ENCODE data around the gene FAM221A. TPM values are rescaled to one million over a fixed set of nuclear protein-coding genes. Genes with fewer than 3 reads are reported as not detected.

The FAM221A gene
- polyA plus RNA-seq, 1 donor from 2014 or later = 11.3 TPM

- Histone ChIP-seq H3K27ac (ENCODE audit: low read length) (no peak overlapping the region), H4K20me1 (ENCODE audit: insufficient read depth) (no peaks in the 10 kb centered on the region), H2AFZ (ENCODE audit: low read depth, low read length) (no peak overlapping the region), H3K36me3 (ENCODE audit: insufficient read depth, low read length) (no peaks in the 10 kb centered on the region), H3K4me2 (ENCODE audit: low read length) (no peak overlapping the region), H3K9ac (ENCODE audit: low read length) (no peak overlapping the region), H3K4me3 (ENCODE audit: low read length) (no peak overlapping the region), H3K9me2 (ENCODE audit: insufficient read depth, low read length) (no peaks in the 10 kb centered on the region), H3K27me3 (ENCODE audit: insufficient read depth, low read depth, low read length) (no peaks in the 10 kb centered on the region), H3F3A (ENCODE audit: insufficient read depth, low read length, poor library complexity, severe bottlenecking) (no peaks in the 10 kb centered on the region), H3K9me3 (ENCODE audit: low read length) (no peaks in the 10 kb centered on the region), H3K79me2 (replicated peaks; ENCODE audit: insufficient read depth, low read length) (no peaks in the 10 kb centered on the region)
- TF ChIP-seq POLR2AphosphoS5 (IDR thresholded peaks at IDR 0.05) = no peak
- no peak for TF ChIP-seq SMC3 (conservative IDR thresholded peaks at IDR 0.05; ENCODE audit: poor library complexity)
- no peak for TF ChIP-seq RAD21 (conservative IDR thresholded peaks at IDR 0.05)
- no peak for TF ChIP-seq EP300 (conservative IDR thresholded peaks at IDR 0.05; ENCODE audit: poor library complexity, severe bottlenecking)
- TF ChIP-seq CTCF (IDR thresholded peaks at IDR 0.05; ENCODE audit: poor library complexity, severe bottlenecking) = no peak
- no peak for TF ChIP-seq TAF1 (IDR thresholded peaks at IDR 0.05; ENCODE audit: low read depth)
- TF ChIP-seq, protein P1, sequence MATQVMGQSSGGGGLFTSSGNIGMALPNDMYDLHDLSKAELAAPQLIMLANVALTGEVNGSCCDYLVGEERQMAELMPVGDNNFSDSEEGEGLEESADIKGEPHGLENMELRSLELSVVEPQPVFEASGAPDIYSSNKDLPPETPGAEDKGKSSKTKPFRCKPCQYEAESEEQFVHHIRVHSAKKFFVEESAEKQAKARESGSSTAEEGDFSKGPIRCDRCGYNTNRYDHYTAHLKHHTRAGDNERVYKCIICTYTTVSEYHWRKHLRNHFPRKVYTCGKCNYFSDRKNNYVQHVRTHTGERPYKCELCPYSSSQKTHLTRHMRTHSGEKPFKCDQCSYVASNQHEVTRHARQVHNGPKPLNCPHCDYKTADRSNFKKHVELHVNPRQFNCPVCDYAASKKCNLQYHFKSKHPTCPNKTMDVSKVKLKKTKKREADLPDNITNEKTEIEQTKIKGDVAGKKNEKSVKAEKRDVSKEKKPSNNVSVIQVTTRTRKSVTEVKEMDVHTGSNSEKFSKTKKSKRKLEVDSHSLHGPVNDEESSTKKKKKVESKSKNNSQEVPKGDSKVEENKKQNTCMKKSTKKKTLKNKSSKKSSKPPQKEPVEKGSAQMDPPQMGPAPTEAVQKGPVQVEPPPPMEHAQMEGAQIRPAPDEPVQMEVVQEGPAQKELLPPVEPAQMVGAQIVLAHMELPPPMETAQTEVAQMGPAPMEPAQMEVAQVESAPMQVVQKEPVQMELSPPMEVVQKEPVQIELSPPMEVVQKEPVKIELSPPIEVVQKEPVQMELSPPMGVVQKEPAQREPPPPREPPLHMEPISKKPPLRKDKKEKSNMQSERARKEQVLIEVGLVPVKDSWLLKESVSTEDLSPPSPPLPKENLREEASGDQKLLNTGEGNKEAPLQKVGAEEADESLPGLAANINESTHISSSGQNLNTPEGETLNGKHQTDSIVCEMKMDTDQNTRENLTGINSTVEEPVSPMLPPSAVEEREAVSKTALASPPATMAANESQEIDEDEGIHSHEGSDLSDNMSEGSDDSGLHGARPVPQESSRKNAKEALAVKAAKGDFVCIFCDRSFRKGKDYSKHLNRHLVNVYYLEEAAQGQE (IDR thresholded peaks at IDR 0.05; ENCODE audit: borderline replicate concordance) = no peak
- TF ChIP-seq MXI1 (conservative IDR thresholded peaks at IDR 0.05; ENCODE audit: poor library complexity, severe bottlenecking) = no peak
- TF ChIP-seq EZH2 (IDR thresholded peaks at IDR 0.05; ENCODE audit: borderline replicate concordance, insufficient read depth, low read length, poor library complexity, severe bottlenecking) = no peak
These were observed 35.1 kb downstream of the FAM221A start for GRCh38 chr7:23715099-23715498.

DNA sequence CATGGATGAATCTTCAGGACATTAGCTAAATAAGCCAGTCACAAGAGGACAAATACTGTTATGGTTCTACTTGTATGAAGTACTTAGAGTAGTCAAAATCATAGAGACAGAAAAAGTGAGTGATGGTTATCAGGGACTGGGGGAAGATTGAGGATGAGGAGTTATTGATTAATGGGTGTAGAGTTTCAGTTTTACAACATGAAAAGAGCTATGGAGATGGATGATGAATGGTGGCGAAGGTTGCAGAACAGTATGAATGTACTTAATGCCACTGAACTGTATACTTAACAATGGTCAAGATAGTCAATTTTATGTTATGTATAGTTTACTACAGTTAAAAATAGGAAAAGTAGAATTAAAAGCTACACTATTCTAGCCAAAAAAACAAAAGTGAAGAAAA lies 37.8 kb downstream of the FAM221A start:
- TF ChIP-seq, protein P1 (IDR thresholded peaks at IDR 0.05; ENCODE audit: borderline replicate concordance) = no peak
- TF ChIP-seq POLR2AphosphoS5 (IDR thresholded peaks at IDR 0.05) = no peak
- TF ChIP-seq CTCF (IDR thresholded peaks at IDR 0.05; ENCODE audit: poor library complexity, severe bottlenecking) = no peak
- TF ChIP-seq MXI1 (conservative IDR thresholded peaks at IDR 0.05; ENCODE audit: poor library complexity, severe bottlenecking) = no peak
- TF ChIP-seq EP300 (conservative IDR thresholded peaks at IDR 0.05; ENCODE audit: poor library complexity, severe bottlenecking) = no peak
- no peak for TF ChIP-seq EZH2 (IDR thresholded peaks at IDR 0.05; ENCODE audit: borderline replicate concordance, insufficient read depth, low read length, poor library complexity, severe bottlenecking)
- no peak for TF ChIP-seq RAD21 (conservative IDR thresholded peaks at IDR 0.05)
- no peak for TF ChIP-seq SMC3 (conservative IDR thresholded peaks at IDR 0.05; ENCODE audit: poor library complexity)
- TF ChIP-seq TAF1 (IDR thresholded peaks at IDR 0.05; ENCODE audit: low read depth) = no peak
- no peaks in the 10 kb centered on the region for H3F3A ChIP-seq (ENCODE audit: insufficient read depth, low read length, poor library complexity, severe bottlenecking)
- no peak overlapping the region for H2AFZ ChIP-seq (ENCODE audit: low read depth, low read length)
- no peaks in the 10 kb centered on the region for H3K9me2 ChIP-seq (ENCODE audit: insufficient read depth, low read length)
- H3K4me2 ChIP-seq (ENCODE audit: low read length) = no peak overlapping the region
- H3K9ac ChIP-seq (ENCODE audit: low read length) = no peak overlapping the region
- no peaks in the 10 kb centered on the region for H3K79me2 ChIP-seq (replicated peaks; ENCODE audit: insufficient read depth, low read length)
- H3K4me3 ChIP-seq (ENCODE audit: low read length) = no peak overlapping the region
- no peak overlapping the region for H3K27ac ChIP-seq (ENCODE audit: low read length)
- H3K9me3 ChIP-seq (ENCODE audit: low read length) = no peaks in the 10 kb centered on the region
- no peaks in the 10 kb centered on the region for H4K20me1 ChIP-seq (ENCODE audit: insufficient read depth)
- no peaks in the 10 kb centered on the region for H3K36me3 ChIP-seq (ENCODE audit: insufficient read depth, low read length)
- H3K27me3 ChIP-seq (ENCODE audit: insufficient read depth, low read depth, low read length) = no peaks in the 10 kb centered on the region

Data from neural cell (in vitro differentiated cells).